Astrocyte of the cerebellum (primary cell): ENCODE results near the gene CPT1A.
"Not testable (repeated sequence)": the region's sequence is repeated elsewhere in the genome, so short reads cannot be mapped to it uniquely, and the experiment has no call there.

Experiments used
- DNase-seq: peaks from one replicate; pipeline ENCODE4 v3.0.0-alpha.2; 2011; ENCODE audit warnings: low read depth
- H3K4me3 ChIP-seq: 2 replicates; pipeline ENCODE4 v1.5.1; 2011; ENCODE audit warnings: mild to moderate bottlenecking, low read depth, low read length, moderate library complexity
- CTCF ChIP-seq: IDR thresholded peaks from 2 replicates; pipeline ENCODE4 v1.5.1; 2012; ENCODE audit warnings: low read length, low read depth, moderate library complexity, mild to moderate bottlenecking; ENCODE audit errors: missing control alignments
- in situ Hi-C: cut with HindIII; loops from 2 replicates; pipeline ENCODE4 v1.10.0; 2017; ENCODE audit warnings: low sequenced_read_pairs

Gene CPT1A

GRCh38 chr11:68863553-68864265 lies 22.0 kb upstream of the CPT1A start:
- no peak for DNase-seq
- in situ Hi-C loops: no loop called here
- no peak overlapping the region for H3K4me3 ChIP-seq
- no peak for TF ChIP-seq CTCF

- DNase-seq: no peak
- in situ Hi-C loops: no loop called here
- TF ChIP-seq CTCF: no peak
- no peak overlapping the region for H3K4me3 ChIP-seq
These were observed 20.7 kb upstream of the CPT1A start for GRCh38 chr11:68862421-68862820.

GRCh38 chr11:68859123-68859522 lies 17.4 kb upstream of the CPT1A start:
- in situ Hi-C loops: no loop called here
- no peak for DNase-seq
- TF ChIP-seq CTCF: no peak
- H3K4me3 ChIP-seq: no peak overlapping the region

GRCh38 chr11:68857037-68857586 lies 15.4 kb upstream of the CPT1A start:
- DNase-seq: no peak
- in situ Hi-C loops: no loop called here
- no peak for TF ChIP-seq CTCF
- H3K4me3 ChIP-seq: no peak overlapping the region

GRCh38 chr11:68856425-68857030 lies 14.8 kb upstream of the CPT1A start:
- in situ Hi-C loops, DNase-seq, H3K4me3 ChIP-seq: not testable (repeated sequence)

- DNase-seq: no peak
- H3K4me3 ChIP-seq: peak overlapping the region; percentile 41
- TF ChIP-seq CTCF: peak; percentile 16
- in situ Hi-C loops: no loop called here
These were observed 13.7 kb upstream of the CPT1A start for GRCh38 chr11:68855205-68855981.
